Hair follicle dermal papilla cell (primary cell): ENCODE measurements around the gene CRYGB. TPM values are rescaled to one million over a fixed set of nuclear protein-coding genes. Genes with fewer than 3 reads are reported as not detected.

ENCODE experiments used
- total RNA-seq: library from RNA; depleted of rRNA; stranded (reverse); fragments of >200 nt; gene quantifications from 2 replicates; pipeline ENCODE4 v1.2.3, GENCODE V29; 2012

CRYGB gene
- not detected in 2 replicates for total RNA-seq

GRCh38 chr2:208146006-208146405 lies at the start of gene CRYGB:
Gene CRYGB, minus strand, starts transcription at chr2:208146158. Its CDS starts 38 bp downstream, at chr2:208146120.

DNA sequence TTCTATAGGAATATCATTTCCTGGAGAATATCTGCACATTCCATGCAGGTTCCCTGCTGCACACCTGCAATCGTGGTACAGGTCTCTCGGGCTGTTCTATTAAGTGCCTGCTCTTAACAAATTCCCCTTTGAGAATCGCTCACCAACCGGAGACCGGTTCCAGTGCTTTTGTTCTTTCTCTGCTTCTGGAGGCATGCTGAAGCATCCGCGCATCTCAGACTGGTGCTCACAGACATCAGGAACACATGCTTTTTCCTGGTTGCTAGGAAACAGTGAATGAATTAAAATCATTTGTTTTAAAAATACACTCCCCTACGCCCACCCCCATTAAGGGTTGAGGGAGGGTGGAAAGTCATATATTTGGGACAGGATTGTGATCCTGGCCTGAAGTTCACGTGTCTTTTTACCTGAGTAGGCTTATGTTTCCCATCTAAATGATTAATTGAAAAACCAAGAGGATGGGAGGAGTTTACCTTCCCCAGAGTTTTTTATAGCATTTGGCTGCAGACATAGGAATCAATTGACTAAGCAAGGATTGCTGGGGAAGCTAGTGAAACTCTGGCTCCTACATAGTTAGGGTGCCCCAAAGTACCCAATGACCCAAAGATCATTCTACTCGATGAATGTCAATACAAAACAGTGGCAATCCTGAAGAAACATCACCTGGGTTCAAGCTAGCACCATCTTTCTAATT lies 44.0 kb upstream of the CRYGB start, which contains the start of gene C2orf80:
TSS of gene C2orf80 (minus strand) at position 221 of the 694 bp plus-strand sequence. CDS start 3,044 bp downstream, outside the sequence.

DNA sequence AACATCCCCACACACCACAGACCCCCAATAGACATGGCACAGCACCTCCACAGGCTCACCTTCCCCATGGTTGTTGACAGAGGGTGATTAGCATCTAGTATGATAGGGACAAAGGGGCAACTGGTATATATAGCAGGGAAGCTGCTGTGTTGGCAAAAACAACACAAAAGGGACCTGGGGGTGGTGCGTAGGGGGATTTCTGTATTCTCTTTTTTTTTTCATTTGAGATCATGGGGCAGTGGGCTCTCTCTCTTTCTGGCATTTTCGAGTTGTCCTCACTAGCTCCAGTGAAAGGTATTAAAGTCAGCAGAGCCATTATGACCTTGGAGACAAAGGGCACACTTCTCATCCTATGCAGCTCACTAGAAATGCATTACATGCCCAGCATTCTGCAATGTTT lies 17.5 kb upstream of the CRYGB start, which contains the start of gene CRYGA:
TSS of gene CRYGA (minus strand) at position 101 of the 400 bp plus-strand sequence. CDS start at position 68, 33 bp downstream.

GRCh38 chr2:208129744-208130711 lies 15.9 kb downstream of the CRYGB start, which contains the start of gene CRYGC:
Gene CRYGC, minus strand, starts transcription at chr2:208129828. Its CDS starts 36 bp downstream, at chr2:208129792.

DNA sequence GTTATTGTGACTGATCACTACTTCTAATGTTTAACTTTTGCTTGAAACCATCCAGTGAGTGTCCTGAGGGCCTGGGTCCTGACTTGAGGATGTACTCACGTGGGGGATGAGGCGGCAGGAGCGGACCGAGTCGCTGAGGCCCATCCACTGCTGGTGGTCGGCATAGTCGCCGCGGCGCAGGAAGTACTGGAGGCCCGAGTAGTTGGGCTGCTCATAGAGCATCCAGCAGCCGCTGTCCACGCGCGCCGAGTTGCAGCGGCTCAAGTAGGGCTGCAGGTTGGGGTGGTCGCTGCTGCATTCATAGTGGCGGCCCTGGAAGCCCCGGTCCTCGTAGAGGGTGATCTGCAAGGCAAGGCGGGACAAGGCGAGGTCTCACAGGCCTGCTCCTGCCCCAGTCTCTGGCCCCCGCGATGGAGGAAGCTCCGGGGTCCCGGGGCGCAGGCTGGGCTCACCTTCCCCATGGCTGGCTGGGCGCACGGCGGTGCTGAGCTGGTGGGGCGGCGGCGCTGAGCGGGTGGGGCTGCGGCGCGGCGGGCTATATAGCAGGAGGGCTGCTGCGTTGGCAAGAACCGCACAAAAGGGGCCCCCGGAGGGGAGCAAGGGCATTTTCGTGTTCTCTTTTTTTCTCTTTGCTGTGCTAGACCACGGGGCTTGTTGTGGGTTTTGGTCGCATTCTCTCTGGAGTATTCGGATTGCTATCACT lies 21.8 kb downstream of the CRYGB start, which contains the start of gene CRYGD:
TSS of gene CRYGD (minus strand) at position 512 of the 703 bp plus-strand sequence. CDS start at position 461, 51 bp downstream.

Other genes starting within 250 kb of the CRYGB start
- gene PLEKHM3, start 120.6 kb downstream of the CRYGB start, total RNA-seq = 20.4 and 26.4 TPM in 2 replicates
- not detected in 2 replicates for gene CRYGD, start 21.6 kb downstream of the CRYGB start, total RNA-seq
- not detected in 2 replicates for gene CRYGC, start 16.3 kb downstream of the CRYGB start, total RNA-seq
- not detected in 2 replicates for gene CRYGA, start 17.4 kb upstream of the CRYGB start, total RNA-seq
- not detected in 2 replicates for gene C2orf80, start 43.9 kb upstream of the CRYGB start, total RNA-seq
- 151 and 162 TPM in 2 replicates for gene IDH1, start 108.9 kb upstream of the CRYGB start, total RNA-seq
- 42.3 and 53.7 TPM in 2 replicates for gene PIKFYVE, start 120.1 kb upstream of the CRYGB start, total RNA-seq